ENCODE measurements around the gene NSUN2. TPM values are rescaled to one million over a fixed set of nuclear protein-coding genes. Genes with fewer than 3 reads are reported as not detected.

Gene NSUN2
- polyA plus RNA-seq, 2 of the 4 experiments (the other 2 are of a cell fraction), result 95.7 to 101 TPM

GRCh38 chr5:6601816-6602215 lies 31.0 kb downstream of the NSUN2 start:
- ChIA-PET CTCF (no interaction called here), POLR2A (no interaction called here)
- H3K27ac ChIP-seq, result no peak overlapping the region
- no peak for DNase-seq (ENCODE audit: low read depth in 1 of 2, low spot score in 1 of 2)
- H3K4me2 ChIP-seq, result no peak overlapping the region
- H3K9me3 ChIP-seq, result no peaks in the 10 kb centered on the region
- H3K4me3 ChIP-seq, result no peak overlapping the region
- no peak for TF ChIP-seq HOXA7 (CRISPR knock-in tag; IDR thresholded peaks at IDR 0.05)
- H3K4me1 ChIP-seq, result no peaks in the 10 kb centered on the region
- 97% methylated on average over 11 of the region's 11 CpGs for WGBS (ENCODE audit: missing lambda C conversion rate)
- no peak for ATAC-seq
- FAIRE-seq, result no peak

- TF ChIP-seq EHMT2 (IDR thresholded peaks at IDR 0.05; ENCODE audit: low read depth) (no peak), HES2 (IDR thresholded peaks at IDR 0.05) (no peak), POLR2AphosphoS2 (conservative IDR thresholded peaks at IDR 0.05; ENCODE audit: low read length) (no peak), TFCP2L1 (CRISPR knock-in tag; IDR thresholded peaks at IDR 0.05) (no peak), ELK1 (IDR thresholded peaks at IDR 0.05; ENCODE audit: low read depth, low read length) (no peak), ZNF302 (CRISPR knock-in tag; IDR thresholded peaks at IDR 0.05) (no peak), BHLHE40 (IDR thresholded peaks at IDR 0.05; ENCODE audit: low read depth, low read length) (no peak), CHD2 (IDR thresholded peaks at IDR 0.05; ENCODE audit: low read length, partially characterized antibody) (no peak), NR3C1 (IDR thresholded peaks at IDR 0.05) (no peak), CBX2 (IDR thresholded peaks at IDR 0.05; ENCODE audit: borderline replicate concordance, low read depth) (no peak), FOSB (CRISPR knock-in tag; IDR thresholded peaks at IDR 0.05) (no peak), RAD21 (conservative IDR thresholded peaks at IDR 0.05 in 1 of 2, IDR thresholded peaks at IDR 0.05 in 1 of 2) (no peak), HDAC2 (IDR thresholded peaks at IDR 0.05) (no peak), HEYL (CRISPR knock-in tag; IDR thresholded peaks at IDR 0.05) (no peak), RFX5 (IDR thresholded peaks at IDR 0.05) (no peak), HMGXB4 (CRISPR knock-in tag; IDR thresholded peaks at IDR 0.05; ENCODE audit: borderline replicate concordance) (no peak), FOSL2 (IDR thresholded peaks at IDR 0.05) (no peak), FOSL2 (CRISPR knock-in tag; IDR thresholded peaks at IDR 0.05) (no peak), RCOR1 (IDR thresholded peaks at IDR 0.05; ENCODE audit: low read depth, low read length) (no peak), ATOH8 (CRISPR knock-in tag; IDR thresholded peaks at IDR 0.05; ENCODE audit: low read depth) (no peak), HOXA7 (CRISPR knock-in tag; IDR thresholded peaks at IDR 0.05) (no peak)
- Histone ChIP-seq H3K4me2 (no peak overlapping the region), H3K4me3 (no peak overlapping the region), H3K27ac (no peak overlapping the region), H3K9me3 (no peaks in the 10 kb centered on the region), H3K4me1 (no peaks in the 10 kb centered on the region)
- ATAC-seq, result no peak
- DNase-seq (ENCODE audit: low read depth in 1 of 2, low spot score in 1 of 2), result no peak
- ChIA-PET CTCF (no interaction called here), POLR2A (no interaction called here)
- no peak for FAIRE-seq
- WGBS (ENCODE audit: missing lambda C conversion rate), result 96% methylated on average over 11 of the region's 11 CpGs
Measured at GRCh38 chr5:6601271-6601670, 31.6 kb downstream of the NSUN2 start.

GRCh38 chr5:6599739-6600138 lies 33.1 kb downstream of the NSUN2 start:
- no peak overlapping the region for H3K27ac ChIP-seq
- no peak for DNase-seq (ENCODE audit: low read depth in 1 of 2, low spot score in 1 of 2)
- no peak for TF ChIP-seq HOXB13 (CRISPR knock-in tag; IDR thresholded peaks at IDR 0.05; ENCODE audit: low read depth)
- TF ChIP-seq RCOR1 (IDR thresholded peaks at IDR 0.05; ENCODE audit: low read depth, low read length), result no peak
- TF ChIP-seq POLR2AphosphoS2 (conservative IDR thresholded peaks at IDR 0.05; ENCODE audit: low read length), result no peak
- no peak for TF ChIP-seq RFX5 (IDR thresholded peaks at IDR 0.05)
- TF ChIP-seq MAX (IDR thresholded peaks at IDR 0.05), result no peak
- ChIA-PET CTCF (no interaction called here), POLR2A (no interaction called here)
- no peak for ATAC-seq
- 100% methylated on average over 3 of the region's 8 CpGs for WGBS (ENCODE audit: missing lambda C conversion rate)
- no peaks in the 10 kb centered on the region for H3K4me1 ChIP-seq
- FAIRE-seq, result no peak
- H3K4me3 ChIP-seq, result no peak overlapping the region
- no peaks in the 10 kb centered on the region for H3K9me3 ChIP-seq
- no peak overlapping the region for H3K4me2 ChIP-seq
